GM21619 (cell line): ENCODE results near the gene DMD.

Source experiments
- ATAC-seq: cut with Tn5 transposase; IDR thresholded peaks from one replicate; pipeline ENCODE4 v1.9.1; 2021; ENCODE audit not compliant: unreplicated experiment

The DMD gene

GRCh38 chrX:31098079-31098478, 2113.3 kb downstream of the DMD start:
- ATAC-seq = no peak

- no peak for ATAC-seq
These were observed 2117.7 kb downstream of the DMD start for GRCh38 chrX:31093639-31093975.

- ATAC-seq = no peak
These were observed 2118.2 kb downstream of the DMD start for GRCh38 chrX:31092970-31093638.

GRCh38 chrX:31092476-31092875, 2118.9 kb downstream of the DMD start:
- no peak for ATAC-seq

GRCh38 chrX:31091819-31092218, 2119.5 kb downstream of the DMD start:
- no peak for ATAC-seq

- ATAC-seq = no peak
These were observed 2136.8 kb downstream of the DMD start for GRCh38 chrX:31074522-31074921.

GRCh38 chrX:31071725-31072124, 2139.6 kb downstream of the DMD start, which contains the start of gene FTHL17:
FTHL17 (minus strand) TSS chrX:31072041; CDS start chrX:31071953, 88 bp downstream.
- no peak for ATAC-seq

GRCh38 chrX:31071262-31071661, 2140.1 kb downstream of the DMD start:
- no peak for ATAC-seq

- ATAC-seq = peak; percentile 70
These were observed 2141.3 kb downstream of the DMD start for GRCh38 chrX:31070057-31070468.
